WTC11 (cell line): ENCODE data around the gene AVPR2. TPM values are rescaled to one million over a fixed set of nuclear protein-coding genes. Genes with fewer than 3 reads are reported as not detected.

ENCODE experiments used
- ATAC-seq: fragments of 200-7000 bp; cut with Tn5 transposase; 2 replicates; pipeline ENCODE4 v1.10.0; 2021; ENCODE audit warnings: mild to moderate bottlenecking, moderate library complexity
- CTCF ChIA-PET: fragments of 300-600 bp; sonication (Branson Sonifier 250); formaldehyde crosslinking; loops from one replicate; lab custom pipeline; 2021; ENCODE audit warnings: antibody characterized with exemption; lab: Charles Lee
- POLR2A ChIA-PET: fragments of 350-600 bp; sonication (Branson Sonifier 250); formaldehyde crosslinking; loops from one replicate; lab custom pipeline; 2021; ENCODE audit warnings: antibody characterized with exemption; lab: Charles Lee
- DNase-seq: peaks from one replicate; pipeline ENCODE4 v3.0.0; 2021; ENCODE audit warnings: low spot score
- H3K27ac Mint-ChIP-seq: 2 replicates; pipeline ENCODE4 v1.8.0; 2021; ENCODE audit warnings: mixed read lengths
- H3K27me3 Mint-ChIP-seq: 2 replicates; pipeline ENCODE4 v1.8.0; 2021; ENCODE audit warnings: low read depth, mild to moderate bottlenecking, moderate library complexity, mixed read lengths
- H3K36me3 Mint-ChIP-seq: 2 replicates; pipeline ENCODE4 v1.8.0; 2021; ENCODE audit warnings: mixed read lengths
- H3K4me1 Mint-ChIP-seq: 2 replicates; pipeline ENCODE4 v1.8.0; 2022; ENCODE audit warnings: mixed read lengths
- H3K4me3 Mint-ChIP-seq: 2 replicates; pipeline ENCODE4 v1.8.0; 2021; ENCODE audit warnings: mild to moderate bottlenecking, moderate library complexity, mixed read lengths
- H3K9me3 Mint-ChIP-seq: 2 replicates; pipeline ENCODE4 v1.8.0; 2021; ENCODE audit warnings: mixed read lengths
- CREB1 ChIP-seq: sonication (generic); formaldehyde crosslinking; IDR thresholded peaks from 2 replicates; pipeline ENCODE4 v1.8.0; 2023; ENCODE audit warnings: mild to moderate bottlenecking, missing genetic modification reagents
- ETV6 ChIP-seq: sonication (generic); formaldehyde crosslinking; IDR thresholded peaks from 2 replicates; pipeline ENCODE4 v1.8.1; 2022; ENCODE audit warnings: mild to moderate bottlenecking, missing genetic modification reagents
- FOXK1 ChIP-seq: sonication (generic); formaldehyde crosslinking; IDR thresholded peaks from 2 replicates; pipeline ENCODE4 v1.8.0; 2022; ENCODE audit warnings: mild to moderate bottlenecking, moderate library complexity, missing genetic modification reagents
- FOXP1 ChIP-seq: sonication (generic); formaldehyde crosslinking; IDR thresholded peaks from 2 replicates; pipeline ENCODE4 v1.8.0; 2022; ENCODE audit warnings: missing genetic modification reagents, mild to moderate bottlenecking, moderate library complexity, borderline replicate concordance
- GTF2I ChIP-seq: fragments of 250-450 bp; sonication (Bioruptor Pico); conservative IDR thresholded peaks from 2 replicates; pipeline ENCODE4 v1.4.0; 2021; ENCODE audit warnings: mild to moderate bottlenecking
- MYBL2 ChIP-seq: sonication (generic); formaldehyde crosslinking; IDR thresholded peaks from 2 replicates; pipeline ENCODE4 v1.8.1; 2023; ENCODE audit warnings: mild to moderate bottlenecking, moderate library complexity, missing genetic modification reagents
- NR1H2 ChIP-seq: sonication (generic); formaldehyde crosslinking; IDR thresholded peaks from 2 replicates; pipeline ENCODE4 v1.9.0; 2021; ENCODE audit warnings: mild to moderate bottlenecking, moderate library complexity, missing genetic modification reagents
- RELA ChIP-seq: sonication (generic); formaldehyde crosslinking; IDR thresholded peaks from 2 replicates; pipeline ENCODE4 v1.8.1; 2022; ENCODE audit warnings: missing genetic modification reagents, mild to moderate bottlenecking, borderline replicate concordance
- SOX15 ChIP-seq: fragments of 250-450 bp; sonication (Bioruptor Pico); IDR thresholded peaks from 2 replicates; pipeline ENCODE4 v1.9.0; 2021; ENCODE audit warnings: mild to moderate bottlenecking
- ZBTB21 ChIP-seq: sonication (generic); formaldehyde crosslinking; IDR thresholded peaks from 2 replicates; pipeline ENCODE4 v1.8.1; 2023; ENCODE audit warnings: mild to moderate bottlenecking, missing genetic modification reagents, borderline replicate concordance
- ZNF138 ChIP-seq: sonication (generic); formaldehyde crosslinking; conservative IDR thresholded peaks from 2 replicates; pipeline ENCODE4 v1.8.1; 2022; ENCODE audit warnings: mild to moderate bottlenecking, moderate library complexity, missing genetic modification reagents
- ZNF232 ChIP-seq: sonication (generic); formaldehyde crosslinking; IDR thresholded peaks from 2 replicates; pipeline ENCODE4 v1.8.0; 2022; ENCODE audit warnings: mild to moderate bottlenecking, missing genetic modification reagents
- ZNF396 ChIP-seq: fragments of 250-450 bp; sonication (Bioruptor Pico); IDR thresholded peaks from 2 replicates; pipeline ENCODE4 v1.8.0; 2021; ENCODE audit warnings: mild to moderate bottlenecking, moderate library complexity, borderline replicate concordance
- ZNF416 ChIP-seq: fragments of 250-450 bp; sonication (Bioruptor Pico); IDR thresholded peaks from 2 replicates; pipeline ENCODE4 v1.9.0; 2021; ENCODE audit warnings: mild to moderate bottlenecking, inconsistent platforms
- total RNA-seq: library from RNA; stranded (reverse); gene quantifications from 3 replicates; pipeline ENCODE4 v1.2.3, GENCODE V29; 2021
- TF ChIP-seq, protein P1 (sequence below): sonication (generic); formaldehyde crosslinking; IDR thresholded peaks from 2 replicates; pipeline ENCODE4 v1.8.0; 2022; ENCODE audit warnings: missing genetic modification reagents
- TF ChIP-seq, protein P2 (sequence below): sonication (generic); formaldehyde crosslinking; IDR thresholded peaks from 2 replicates; pipeline ENCODE4 v1.8.0; 2023; ENCODE audit warnings: mild to moderate bottlenecking, missing genetic modification reagents
- TF ChIP-seq, protein P3 (sequence below): sonication (generic); formaldehyde crosslinking; IDR thresholded peaks from 2 replicates; pipeline ENCODE4 v1.8.1; 2022; ENCODE audit warnings: low read depth, missing genetic modification reagents, borderline replicate concordance
- TF ChIP-seq, protein P4 (sequence below): sonication (generic); formaldehyde crosslinking; IDR thresholded peaks from 2 replicates; pipeline ENCODE4 v1.8.0; 2022; ENCODE audit warnings: mild to moderate bottlenecking, missing genetic modification reagents
- TF ChIP-seq, protein P5 (sequence below): sonication (generic); formaldehyde crosslinking; IDR thresholded peaks from 2 replicates; pipeline ENCODE4 v1.8.1; 2022; ENCODE audit warnings: low read depth, mild to moderate bottlenecking, moderate library complexity, missing genetic modification reagents, borderline replicate concordance
- TF ChIP-seq, protein P6 (sequence below): sonication (generic); formaldehyde crosslinking; IDR thresholded peaks from 2 replicates; pipeline ENCODE4 v1.8.1; 2023; ENCODE audit warnings: mild to moderate bottlenecking, missing genetic modification reagents

Gene AVPR2
- total RNA-seq, 1 experiment from 2014 or later = 0.11 TPM

DNA sequence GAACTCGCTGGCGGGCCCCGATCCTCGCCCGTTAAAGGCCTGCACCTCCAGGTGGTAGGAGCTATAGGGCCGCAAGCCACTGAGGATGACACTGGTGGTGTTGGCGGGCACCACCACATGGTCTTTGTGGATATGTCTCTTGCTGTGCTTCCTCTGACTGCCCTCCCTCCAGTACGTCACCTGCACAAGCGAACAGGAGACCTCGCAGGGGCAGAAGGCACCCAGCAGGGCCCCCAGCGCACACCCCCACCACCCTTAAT is 39.2 kb upstream of the AVPR2 start:
- CTCF ChIA-PET = no interaction called here
- H3K36me3 Mint-ChIP-seq = peaks cover 7% of the 10 kb centered on the region
- TF ChIP-seq, protein P1, sequence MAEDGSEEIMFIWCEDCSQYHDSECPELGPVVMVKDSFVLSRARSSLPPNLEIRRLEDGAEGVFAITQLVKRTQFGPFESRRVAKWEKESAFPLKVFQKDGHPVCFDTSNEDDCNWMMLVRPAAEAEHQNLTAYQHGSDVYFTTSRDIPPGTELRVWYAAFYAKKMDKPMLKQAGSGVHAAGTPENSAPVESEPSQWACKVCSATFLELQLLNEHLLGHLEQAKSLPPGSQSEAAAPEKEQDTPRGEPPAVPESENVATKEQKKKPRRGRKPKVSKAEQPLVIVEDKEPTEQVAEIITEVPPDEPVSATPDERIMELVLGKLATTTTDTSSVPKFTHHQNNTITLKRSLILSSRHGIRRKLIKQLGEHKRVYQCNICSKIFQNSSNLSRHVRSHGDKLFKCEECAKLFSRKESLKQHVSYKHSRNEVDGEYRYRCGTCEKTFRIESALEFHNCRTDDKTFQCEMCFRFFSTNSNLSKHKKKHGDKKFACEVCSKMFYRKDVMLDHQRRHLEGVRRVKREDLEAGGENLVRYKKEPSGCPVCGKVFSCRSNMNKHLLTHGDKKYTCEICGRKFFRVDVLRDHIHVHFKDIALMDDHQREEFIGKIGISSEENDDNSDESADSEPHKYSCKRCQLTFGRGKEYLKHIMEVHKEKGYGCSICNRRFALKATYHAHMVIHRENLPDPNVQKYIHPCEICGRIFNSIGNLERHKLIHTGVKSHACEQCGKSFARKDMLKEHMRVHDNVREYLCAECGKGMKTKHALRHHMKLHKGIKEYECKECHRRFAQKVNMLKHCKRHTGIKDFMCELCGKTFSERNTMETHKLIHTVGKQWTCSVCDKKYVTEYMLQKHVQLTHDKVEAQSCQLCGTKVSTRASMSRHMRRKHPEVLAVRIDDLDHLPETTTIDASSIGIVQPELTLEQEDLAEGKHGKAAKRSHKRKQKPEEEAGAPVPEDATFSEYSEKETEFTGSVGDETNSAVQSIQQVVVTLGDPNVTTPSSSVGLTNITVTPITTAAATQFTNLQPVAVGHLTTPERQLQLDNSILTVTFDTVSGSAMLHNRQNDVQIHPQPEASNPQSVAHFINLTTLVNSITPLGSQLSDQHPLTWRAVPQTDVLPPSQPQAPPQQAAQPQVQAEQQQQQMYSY (CRISPR knock-in tag) = no peak
- TF ChIP-seq NR1H2 (CRISPR knock-in tag) = no peak
- TF ChIP-seq, protein P2, sequence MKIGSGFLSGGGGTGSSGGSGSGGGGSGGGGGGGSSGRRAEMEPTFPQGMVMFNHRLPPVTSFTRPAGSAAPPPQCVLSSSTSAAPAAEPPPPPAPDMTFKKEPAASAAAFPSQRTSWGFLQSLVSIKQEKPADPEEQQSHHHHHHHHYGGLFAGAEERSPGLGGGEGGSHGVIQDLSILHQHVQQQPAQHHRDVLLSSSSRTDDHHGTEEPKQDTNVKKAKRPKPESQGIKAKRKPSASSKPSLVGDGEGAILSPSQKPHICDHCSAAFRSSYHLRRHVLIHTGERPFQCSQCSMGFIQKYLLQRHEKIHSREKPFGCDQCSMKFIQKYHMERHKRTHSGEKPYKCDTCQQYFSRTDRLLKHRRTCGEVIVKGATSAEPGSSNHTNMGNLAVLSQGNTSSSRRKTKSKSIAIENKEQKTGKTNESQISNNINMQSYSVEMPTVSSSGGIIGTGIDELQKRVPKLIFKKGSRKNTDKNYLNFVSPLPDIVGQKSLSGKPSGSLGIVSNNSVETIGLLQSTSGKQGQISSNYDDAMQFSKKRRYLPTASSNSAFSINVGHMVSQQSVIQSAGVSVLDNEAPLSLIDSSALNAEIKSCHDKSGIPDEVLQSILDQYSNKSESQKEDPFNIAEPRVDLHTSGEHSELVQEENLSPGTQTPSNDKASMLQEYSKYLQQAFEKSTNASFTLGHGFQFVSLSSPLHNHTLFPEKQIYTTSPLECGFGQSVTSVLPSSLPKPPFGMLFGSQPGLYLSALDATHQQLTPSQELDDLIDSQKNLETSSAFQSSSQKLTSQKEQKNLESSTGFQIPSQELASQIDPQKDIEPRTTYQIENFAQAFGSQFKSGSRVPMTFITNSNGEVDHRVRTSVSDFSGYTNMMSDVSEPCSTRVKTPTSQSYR (CRISPR knock-in tag) = no peak
- no peak for TF ChIP-seq MYBL2 (CRISPR knock-in tag)
- TF ChIP-seq ETV6 (CRISPR knock-in tag) = no peak
- TF ChIP-seq, protein P3, sequence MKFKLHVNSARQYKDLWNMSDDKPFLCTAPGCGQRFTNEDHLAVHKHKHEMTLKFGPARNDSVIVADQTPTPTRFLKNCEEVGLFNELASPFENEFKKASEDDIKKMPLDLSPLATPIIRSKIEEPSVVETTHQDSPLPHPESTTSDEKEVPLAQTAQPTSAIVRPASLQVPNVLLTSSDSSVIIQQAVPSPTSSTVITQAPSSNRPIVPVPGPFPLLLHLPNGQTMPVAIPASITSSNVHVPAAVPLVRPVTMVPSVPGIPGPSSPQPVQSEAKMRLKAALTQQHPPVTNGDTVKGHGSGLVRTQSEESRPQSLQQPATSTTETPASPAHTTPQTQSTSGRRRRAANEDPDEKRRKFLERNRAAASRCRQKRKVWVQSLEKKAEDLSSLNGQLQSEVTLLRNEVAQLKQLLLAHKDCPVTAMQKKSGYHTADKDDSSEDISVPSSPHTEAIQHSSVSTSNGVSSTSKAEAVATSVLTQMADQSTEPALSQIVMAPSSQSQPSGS (CRISPR knock-in tag) = no peak
- TF ChIP-seq, all 79 proteins: peak for 0
- Mint-ChIP-seq H3K9me3 (no peaks in the 10 kb centered on the region), H3K27ac (no peak overlapping the region), H3K4me3 (no peak overlapping the region), H3K4me1 (peaks cover 16% of the 10 kb centered on the region), H3K27me3 (no peaks in the 10 kb centered on the region; the same call in 1 of the 2 replicates)
- POLR2A ChIA-PET = no interaction called here
- no peak for ATAC-seq
- no peak for DNase-seq

DNA sequence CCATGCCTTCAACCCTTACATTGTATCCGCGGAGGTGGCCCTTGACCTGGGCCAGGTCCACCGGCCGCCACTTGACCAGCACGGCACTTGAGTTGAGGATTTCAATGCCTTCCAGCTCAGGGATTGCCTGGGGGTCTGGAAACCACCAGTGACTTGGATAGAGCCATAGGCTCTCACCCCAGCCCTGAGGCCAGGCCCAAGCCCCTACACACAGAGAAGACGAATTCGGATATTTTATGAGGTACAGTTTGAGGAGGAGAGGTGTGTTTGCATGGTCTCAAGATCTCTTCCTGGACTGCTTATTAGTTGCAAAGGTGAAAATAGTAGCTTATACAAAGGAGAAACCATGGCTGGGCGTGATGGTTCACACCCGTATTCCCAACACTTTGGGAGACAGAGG is 38.8 kb upstream of the AVPR2 start:
- H3K27ac Mint-ChIP-seq = no peak overlapping the region
- no peak for DNase-seq
- no peak for ATAC-seq
- no peak overlapping the region for H3K4me3 Mint-ChIP-seq
- ChIA-PET CTCF (no interaction called here), POLR2A (no interaction called here)
- H3K36me3 Mint-ChIP-seq = peaks cover 7% of the 10 kb centered on the region
- peaks cover 14% of the 10 kb centered on the region for H3K4me1 Mint-ChIP-seq
- no peaks in the 10 kb centered on the region for H3K9me3 Mint-ChIP-seq
- no peaks in the 10 kb centered on the region for H3K27me3 Mint-ChIP-seq
- TF ChIP-seq SOX15 (CRISPR knock-in tag) (no peak), ZNF416 (CRISPR knock-in tag) (no peak), ZNF138 (CRISPR knock-in tag) (no peak), ZBTB21 (CRISPR knock-in tag) (no peak), RELA (CRISPR knock-in tag) (no peak), GTF2I (CRISPR knock-in tag) (no peak)
- TF ChIP-seq, all 79 proteins: peak for 0

DNA sequence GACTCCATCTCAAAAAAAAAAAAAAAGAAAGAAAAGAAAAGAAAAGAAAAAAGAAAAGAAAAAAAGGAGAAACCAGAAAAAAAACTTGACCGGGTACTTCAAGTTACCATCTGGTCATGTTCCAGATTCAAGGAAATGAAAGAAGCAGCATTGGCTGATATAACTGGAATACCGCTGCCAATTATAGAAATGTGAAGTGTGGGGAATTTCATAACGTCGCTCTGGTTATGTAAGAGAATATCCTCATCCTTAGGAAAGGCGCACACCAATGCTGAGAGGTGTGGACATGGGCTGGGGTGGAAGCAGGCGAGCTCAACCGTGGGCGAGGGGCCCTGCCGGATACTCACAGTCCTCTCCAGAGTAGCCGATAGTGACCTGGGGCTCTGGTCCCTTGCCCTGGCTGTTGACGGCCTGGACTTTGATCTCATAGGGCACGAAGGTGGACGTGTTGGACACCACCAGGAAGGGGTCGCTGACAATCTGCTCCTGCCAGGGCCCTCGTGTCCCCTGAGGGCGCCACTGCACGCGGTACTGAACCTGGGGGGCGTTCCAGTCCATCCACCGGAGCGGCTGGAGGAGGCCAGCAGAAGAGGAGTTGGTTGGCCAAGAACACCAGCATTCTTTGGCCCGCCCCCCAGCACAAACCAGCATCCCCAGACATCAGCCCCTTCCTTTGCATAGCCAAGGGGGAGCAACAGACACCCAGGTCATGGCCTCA is 38.0 kb upstream of the AVPR2 start:
- peaks cover 7% of the 10 kb centered on the region for H3K36me3 Mint-ChIP-seq
- ATAC-seq (no peak), DNase-seq (no peak)
- CTCF ChIA-PET = no interaction called here
- POLR2A ChIA-PET = no interaction called here
- no peaks in the 10 kb centered on the region for H3K9me3 Mint-ChIP-seq
- H3K4me1 Mint-ChIP-seq = peaks cover 9% of the 10 kb centered on the region; the same call in 1 of the 2 replicates
- H3K27me3 Mint-ChIP-seq = no peaks in the 10 kb centered on the region
- H3K4me3 Mint-ChIP-seq = no peak overlapping the region
- H3K27ac Mint-ChIP-seq = no peak overlapping the region
- TF ChIP-seq FOXK1 (CRISPR knock-in tag) (no peak), FOXP1 (CRISPR knock-in tag) (no peak), CREB1 (CRISPR knock-in tag) (no peak), ZNF396 (CRISPR knock-in tag) (no peak), ZNF232 (no peak)
- TF ChIP-seq, protein P4, sequence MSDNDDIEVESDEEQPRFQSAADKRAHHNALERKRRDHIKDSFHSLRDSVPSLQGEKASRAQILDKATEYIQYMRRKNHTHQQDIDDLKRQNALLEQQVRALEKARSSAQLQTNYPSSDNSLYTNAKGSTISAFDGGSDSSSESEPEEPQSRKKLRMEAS (CRISPR knock-in tag) = no peak
- TF ChIP-seq, protein P5, sequence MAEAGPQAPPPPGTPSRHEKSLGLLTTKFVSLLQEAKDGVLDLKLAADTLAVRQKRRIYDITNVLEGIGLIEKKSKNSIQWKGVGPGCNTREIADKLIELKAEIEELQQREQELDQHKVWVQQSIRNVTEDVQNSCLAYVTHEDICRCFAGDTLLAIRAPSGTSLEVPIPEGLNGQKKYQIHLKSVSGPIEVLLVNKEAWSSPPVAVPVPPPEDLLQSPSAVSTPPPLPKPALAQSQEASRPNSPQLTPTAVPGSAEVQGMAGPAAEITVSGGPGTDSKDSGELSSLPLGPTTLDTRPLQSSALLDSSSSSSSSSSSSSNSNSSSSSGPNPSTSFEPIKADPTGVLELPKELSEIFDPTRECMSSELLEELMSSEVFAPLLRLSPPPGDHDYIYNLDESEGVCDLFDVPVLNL = no peak
- TF ChIP-seq, protein P3 (CRISPR knock-in tag) = no peak
- TF ChIP-seq, protein P6, sequence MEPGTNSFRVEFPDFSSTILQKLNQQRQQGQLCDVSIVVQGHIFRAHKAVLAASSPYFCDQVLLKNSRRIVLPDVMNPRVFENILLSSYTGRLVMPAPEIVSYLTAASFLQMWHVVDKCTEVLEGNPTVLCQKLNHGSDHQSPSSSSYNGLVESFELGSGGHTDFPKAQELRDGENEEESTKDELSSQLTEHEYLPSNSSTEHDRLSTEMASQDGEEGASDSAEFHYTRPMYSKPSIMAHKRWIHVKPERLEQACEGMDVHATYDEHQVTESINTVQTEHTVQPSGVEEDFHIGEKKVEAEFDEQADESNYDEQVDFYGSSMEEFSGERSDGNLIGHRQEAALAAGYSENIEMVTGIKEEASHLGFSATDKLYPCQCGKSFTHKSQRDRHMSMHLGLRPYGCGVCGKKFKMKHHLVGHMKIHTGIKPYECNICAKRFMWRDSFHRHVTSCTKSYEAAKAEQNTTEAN (CRISPR knock-in tag) = no peak
